Right lobe of liver (tissue), 6 donors: ENCODE measurements around the gene MAPK12. TPM values are rescaled to one million over a fixed set of nuclear protein-coding genes. Genes with fewer than 3 reads are reported as not detected.

Experiments used
- ATAC-seq, 4 donors: fragments of 200-7000 bp; cut with Tn5 transposase; one replicate each; pipeline ENCODE4 v1.9.1; 2020; ENCODE audit warnings: mild to moderate bottlenecking in 4 of 4, moderate library complexity in 4 of 4
- DNase-seq, 3 donors: peaks; one replicate each; pipeline ENCODE4 v3.0.0-alpha.2; 2020
- H3K27ac ChIP-seq, 3 donors: fragments of 200-600 bp; one replicate each; pipeline ENCODE4 v1.8.0; 2022
- H3K27me3 ChIP-seq, 2 donors: fragments of 200-600 bp; one replicate each; pipeline ENCODE4 v1.8.0; 2022
- H3K36me3 ChIP-seq, 4 donors: fragments of 200-600 bp; sonication (generic) in 1 of 4; one replicate each; pipeline versions ENCODE4 v1.5.1 to v1.8.0; 2017 to 2022; ENCODE audit warnings: control low read depth in 1 of 4
- H3K4me1 ChIP-seq, 4 donors: fragments of 200-600 bp; sonication (generic) in 1 of 4; one replicate each; pipeline versions ENCODE4 v1.5.1 to v1.8.0; 2017 to 2022; ENCODE audit warnings: control low read depth in 1 of 4
- H3K4me3 ChIP-seq, 3 donors: fragments of 200-600 bp; one replicate each; pipeline ENCODE4 v1.8.0; 2022
- H3K9me3 ChIP-seq, 4 donors: fragments of 200-600 bp; sonication (generic) in 1 of 4; one replicate each; pipeline versions ENCODE4 v1.5.1 to v1.8.0; 2017 to 2022; ENCODE audit warnings: control low read depth in 1 of 4
- CTCF ChIP-seq, 4 donors: fragments of 200-600 bp in 3 of 4; fragments of 450-650 bp in 1 of 4; IDR thresholded peaks; one replicate each; pipeline versions ENCODE4 v1.5.1 to v1.8.0; 2016 to 2022; ENCODE audit warnings: antibody characterized with exemption in 4 of 4, mild to moderate bottlenecking in 2 of 4
- POLR2A ChIP-seq: fragments of 450-650 bp; IDR thresholded peaks from one replicate; pipeline ENCODE4 v1.6.1; 2017; ENCODE audit warnings: antibody characterized with exemption, mild to moderate bottlenecking
- WGBS: methylation state at CpG from one replicate; pipeline ENCODE4 v1.1.6; 2018; ENCODE audit warnings: low coverage, low lambda C conversion rate; ENCODE audit not compliant: insufficient coverage; ENCODE audit errors: missing lambda C conversion rate; 5-methylcytosine and 5-hydroxymethylcytosine counted together
- intact Hi-C, 2 donors: fragments of 100-400 bp; cut with DNase I; formaldehyde crosslinking; loops; one replicate each; pipeline versions ENCODE4 v1.11.2 to v1.14.1; 2022
- total RNA-seq, 6 experiments: library from RNA; depleted of rRNA in 2 of 6; stranded (reverse); fragments of >200 nt in 2 of 6; fragmentation: NEBNext Ultra II Directional in 3 of 6; extraction: Animal tissue kit (Norgen Biotek cat#: 25700) in 3 of 6; gene quantifications; one replicate each; pipeline versions ENCODE4 v1.1.0 to v1.2.4, GENCODE V29; 2016 to 2023
- donor health status: DM: no; HTN: yes; CAD: no.
- donor health status: DM: no; HTN: no; CAD: no.
- donor health status: DM: no; HTN: no; CAD: no.
- donor health status: DM: no; HTN: yes; CAD: no.
- donor health status: DM: no; HTN: yes; CAD: no.

Gene MAPK12
- total RNA-seq, 6 experiments from 2014 or later: 2.1 to 7.6 (median 3.6) TPM

DNA sequence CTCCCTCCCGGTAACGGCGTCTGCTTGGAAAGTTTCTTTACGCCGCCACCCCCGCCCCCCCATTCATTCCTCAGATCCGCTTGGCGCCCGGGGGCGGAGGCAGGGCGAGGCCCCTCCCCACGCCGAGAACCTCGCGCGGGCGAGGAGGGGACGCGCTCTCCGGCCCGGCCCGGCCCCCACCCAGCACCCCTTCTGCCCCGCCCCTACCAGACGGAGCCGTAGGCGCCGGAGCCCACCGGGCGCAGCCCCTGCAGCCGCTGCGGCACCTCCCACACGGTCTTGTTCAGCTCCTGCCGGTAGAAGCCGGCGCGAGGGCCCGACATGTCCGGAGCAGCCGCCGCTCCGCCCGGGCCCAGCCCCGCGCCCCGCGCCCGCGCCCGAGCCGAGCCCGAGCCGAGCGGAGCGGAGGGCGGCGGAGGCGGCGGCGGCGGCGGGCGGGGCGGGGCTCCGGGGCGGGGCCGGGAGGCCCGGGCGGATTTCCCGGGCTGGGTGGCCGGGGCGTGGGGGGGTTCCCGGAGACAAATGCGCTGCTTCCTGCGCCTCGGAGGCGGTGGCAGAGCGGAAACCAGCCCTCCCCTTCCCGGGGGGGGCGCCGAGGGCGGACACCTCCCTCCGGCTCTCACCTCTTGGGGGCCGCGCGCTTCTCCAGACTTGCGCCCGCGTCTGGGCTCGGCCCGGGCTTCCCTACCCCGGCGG, 8.6 kb upstream of the MAPK12 start, which contains the start of gene MAPK11:
Gene MAPK11 (minus strand): TSS at position 411 of the 696 bp plus-strand sequence. CDS start 88 bp downstream, at position 323.
- Histone ChIP-seq H3K36me3 (peaks cover 0 to 4% (median 1%) of the 10 kb centered on the region in 4 donors), H3K4me3 (peak within 1 kb of the TSS; percentile 35 to 42 (median 40)), H3K4me1 (peaks cover 6 to 49% (median 24%) of the 10 kb centered on the region in 4 donors), H3K9me3 (no peaks in the 10 kb centered on the region), H3K27me3 (no peaks in the 10 kb centered on the region), H3K27ac (peak within 1 kb of the TSS in 1 of 3 donors; percentile 7)
- DNase-seq (peak in 1 of 3 donors; percentile 68), ATAC-seq (peak; percentile 16 to 30 (median 23))
- TF ChIP-seq POLR2A (no peak), CTCF (IDR thresholded peaks at IDR 0.05) (no peak)
- intact Hi-C loops: loop anchor here (5.0 to 10.0 kb wide), 2 partner anchors 55 to 72 kb away; partner anchors contain the start of genes DENND6B (in 1 of the 2) and PPP6R2 (in 1 of the 2)
- no CpG with 5 or more reads among the region's 92 CpGs for WGBS

- Histone ChIP-seq H3K4me1 (peaks cover 6 to 49% (median 24%) of the 10 kb centered on the region in 4 donors), H3K27me3 (no peaks in the 10 kb centered on the region), H3K4me3 (peak overlapping the region; percentile 35 to 42 (median 40)), H3K36me3 (no peaks in the 10 kb centered on the region), H3K27ac (no peak overlapping the region), H3K9me3 (no peaks in the 10 kb centered on the region)
- intact Hi-C loops: loop anchor here in 1 of 2 donors (5.0 kb wide), 1 partner anchor 73 kb away; the partner anchor contains the start of gene PPP6R2
- TF ChIP-seq POLR2A (no peak), CTCF (IDR thresholded peaks at IDR 0.05) (no peak)
- ATAC-seq (no peak), DNase-seq (no peak)
- 50% methylated on average over 1 of the region's 18 CpGs for WGBS
Measured at GRCh38 chr22:50269573-50269969, 8.1 kb upstream of the MAPK12 start.

DNA sequence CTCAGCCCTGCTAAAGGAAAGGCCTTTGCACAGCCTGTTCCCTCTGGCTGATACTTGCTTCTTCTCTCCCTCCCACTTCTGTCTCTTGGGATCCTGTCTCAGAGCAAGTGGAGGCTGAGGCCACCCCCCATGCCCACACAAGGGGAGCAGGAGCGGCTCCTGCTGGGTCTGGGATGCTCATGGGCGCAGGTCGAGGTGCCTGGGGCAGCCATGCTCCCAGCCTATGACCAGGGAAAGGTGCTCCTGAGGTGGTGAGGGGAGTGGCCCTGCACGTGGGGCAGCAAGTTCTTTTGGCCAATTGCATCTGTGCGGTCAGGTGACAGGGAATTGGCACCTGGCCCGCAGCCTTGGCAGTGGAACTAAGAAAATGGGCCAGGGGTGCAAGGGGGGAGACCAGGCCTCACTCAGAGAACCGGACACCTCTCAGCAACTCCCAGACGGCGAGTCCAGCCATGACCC, 7.2 kb upstream of the MAPK12 start:
- no peak for TF ChIP-seq CTCF (IDR thresholded peaks at IDR 0.05)
- TF ChIP-seq POLR2A: no peak
- no peak overlapping the region for H3K4me3 ChIP-seq
- no peaks in the 10 kb centered on the region for H3K27me3 ChIP-seq
- intact Hi-C loops: loop anchor here in 1 of 2 donors (5.0 kb wide), 1 partner anchor 74 kb away; the partner anchor contains the start of gene PPP6R2
- ATAC-seq (peak in 2 of 4 donors; percentile 15 to 19), DNase-seq (peak in 1 of 3 donors; percentile 85)
- H3K9me3 ChIP-seq: no peaks in the 10 kb centered on the region
- no peak overlapping the region for H3K27ac ChIP-seq
- 0% methylated on average over 1 of the region's 9 CpGs for WGBS
- no peaks in the 10 kb centered on the region for H3K36me3 ChIP-seq
- H3K4me1 ChIP-seq: peaks cover 6 to 44% (median 24%) of the 10 kb centered on the region in 4 donors

GRCh38 chr22:50267591-50268390, 6.3 kb upstream of the MAPK12 start:
- WGBS: 17% methylated on average over 6 of the region's 75 CpGs
- peak in 2 of 4 donors; percentile 8 to 20 for TF ChIP-seq CTCF (IDR thresholded peaks at IDR 0.05)
- no peak for TF ChIP-seq POLR2A
- Histone ChIP-seq H3K27ac (no peak overlapping the region), H3K4me3 (peak overlapping the region in 2 of 3 donors; percentile 23 to 33), H3K4me1 (peaks cover 6 to 44% (median 24%) of the 10 kb centered on the region in 4 donors), H3K36me3 (no peaks in the 10 kb centered on the region), H3K27me3 (no peaks in the 10 kb centered on the region), H3K9me3 (no peaks in the 10 kb centered on the region)
- ATAC-seq (peak; percentile 36 to 70 (median 59)), DNase-seq (peak in 2 of 3 donors; percentile 63 to 78)
- intact Hi-C loops: loop anchor here in 1 of 2 donors (5.0 kb wide), 1 partner anchor 75 kb away; the partner anchor contains the start of gene PPP6R2
